GM12878 (cell line): Measurements from ENCODE around the gene ATXN2. TPM values are rescaled to one million over a fixed set of nuclear protein-coding genes. Genes with fewer than 3 reads are reported as not detected.
"Not testable (repeated sequence)": the region's sequence is repeated elsewhere in the genome, so short reads cannot be mapped to it uniquely, and the experiment has no call there.

ENCODE experiments used
- ATAC-seq: fragments of 200-7000 bp; cut with Tn5 transposase; 3 replicates; pipeline ENCODE4 v1.9.1; 2020; ENCODE audit warnings: mild to moderate bottlenecking, moderate library complexity
- BruUV-seq: library from RNA; stranded (reverse); fragments of 400-500 nt; replicated peaks from 2 replicates; lab custom pipeline; 2021; lab: Mats Ljungman, UMichigan
- CTCF ChIA-PET: fragments of 300-600 bp; sonication (Branson Sonifier 250); formaldehyde crosslinking; extraction: SDS; loops from one replicate; lab custom pipeline; 2021; ENCODE audit warnings: inconsistent platforms; lab: Yijun Ruan, JAX
- POLR2A ChIA-PET: fragments of 350-600 bp; formaldehyde crosslinking; extraction: SDS; loops from one replicate; lab custom pipeline; 2021; ENCODE audit warnings: inconsistent platforms; lab: Charles Lee
- RAD21 ChIA-PET: fragments of 300-600 bp; sonication (Branson Sonifier 250); formaldehyde crosslinking; loops from one replicate; lab custom pipeline; 2023; ENCODE audit warnings: antibody characterized with exemption; ENCODE audit not compliant: unreplicated experiment; lab: Charles Lee
- SMC1A ChIA-PET: fragments of 300-600 bp; sonication (Branson Sonifier 250); formaldehyde crosslinking; loops from one replicate; lab custom pipeline; 2023; ENCODE audit not compliant: unreplicated experiment, uncharacterized antibody; lab: Charles Lee
- DNase-seq: peaks from one replicate; pipeline ENCODE4 v3.0.0-alpha.2; 2011; ENCODE audit warnings: low read depth, low spot score
- FAIRE-seq: peaks from 3 replicates; lab custom pipeline; 2011; peaks lifted over from hg19 to GRCh38; lab: Jason Lieb, UNC
- H2AFZ ChIP-seq: 2 replicates; pipeline ENCODE4 v1.6.0; 2011; ENCODE audit warnings: low read depth, low read length, control low read depth; ENCODE audit not compliant: control insufficient read depth
- H3K27ac ChIP-seq: 2 replicates; pipeline ENCODE4 v1.5.1; 2011; ENCODE audit warnings: control low read depth; ENCODE audit not compliant: control insufficient read depth, insufficient read depth
- H3K27me3 ChIP-seq, 2 experiments: replicated peaks in 1 of 2; 2 replicates each; pipeline versions ENCODE4 v1.6.0 to v1.6.1; 2011; ENCODE audit warnings: low read length in 1 of 2; ENCODE audit not compliant: control insufficient read depth in 2 of 2, insufficient read depth in 2 of 2
- H3K36me3 ChIP-seq, 2 experiments: 2 replicates each; pipeline ENCODE4 v1.5.1; 2011; ENCODE audit warnings: low read length in 1 of 2; ENCODE audit not compliant: control insufficient read depth in 2 of 2, insufficient read depth in 2 of 2
- H3K4me1 ChIP-seq: 2 replicates; pipeline ENCODE4 v1.6.1; 2011; ENCODE audit warnings: mild to moderate bottlenecking, low read length, moderate library complexity, mixed read lengths; ENCODE audit not compliant: control insufficient read depth, insufficient read depth
- H3K4me2 ChIP-seq: 2 replicates; pipeline ENCODE4 v1.6.0; 2011; ENCODE audit warnings: control low read depth; ENCODE audit not compliant: control insufficient read depth, insufficient read depth
- H3K4me3 ChIP-seq: fragments of 200-600 bp; sonication (generic); 2 replicates; pipeline ENCODE4 v1.5.1; 2016
- H3K79me2 ChIP-seq: 2 replicates; pipeline ENCODE4 v1.6.0; 2011; ENCODE audit warnings: low read length; ENCODE audit not compliant: control insufficient read depth, insufficient read depth
- H3K9ac ChIP-seq: 2 replicates; pipeline ENCODE4 v1.8.0; 2011; ENCODE audit warnings: low read length, control low read depth, mixed read lengths; ENCODE audit not compliant: control insufficient read depth, insufficient read depth
- H3K9me3 ChIP-seq: replicated peaks from 3 replicates; pipeline ENCODE4 v1.5.1; 2011; ENCODE audit warnings: mild to moderate bottlenecking, low read length; ENCODE audit not compliant: control insufficient read depth, insufficient read depth
- H4K20me1 ChIP-seq: 2 replicates; pipeline ENCODE4 v1.6.0; 2011; ENCODE audit not compliant: control insufficient read depth, insufficient read depth
- JUNB ChIP-seq: IDR thresholded peaks from 2 replicates; pipeline ENCODE4 v1.6.1; 2016; ENCODE audit warnings: antibody characterized with exemption, mild to moderate bottlenecking
- MTA3 ChIP-seq: IDR thresholded peaks from 2 replicates; pipeline ENCODE4 v1.6.1; 2012; ENCODE audit warnings: low read length, inconsistent platforms, borderline replicate concordance
- NFIC ChIP-seq: IDR thresholded peaks from 2 replicates; pipeline ENCODE4 v1.6.1; 2012; ENCODE audit warnings: low read depth, mild to moderate bottlenecking, inconsistent platforms, low read length, moderate library complexity
- RBBP5 ChIP-seq: fragments of 200-600 bp; sonication (generic); conservative IDR thresholded peaks from 2 replicates; pipeline ENCODE4 v1.6.1; 2016
- YBX1 ChIP-seq: fragments of 450-650 bp; IDR thresholded peaks from 2 replicates; pipeline ENCODE4 v1.6.1; 2016; ENCODE audit warnings: antibody characterized with exemption
- ZNF384 ChIP-seq: IDR thresholded peaks from 2 replicates; pipeline ENCODE4 v1.6.1; 2012; ENCODE audit warnings: low read depth, mild to moderate bottlenecking, low read length, improper control_type of control experiment, borderline replicate concordance
- WGBS: methylation state at CpG from one replicate; pipeline ENCODE4 v1.1.6; 2016; ENCODE audit warnings: low lambda C conversion rate; ENCODE audit not compliant: insufficient replicate concordance, insufficient coverage; ENCODE audit errors: missing lambda C conversion rate; 5-methylcytosine and 5-hydroxymethylcytosine counted together
- in situ Hi-C: fragments of 300-500 bp; cut with MboI; formaldehyde crosslinking; loops from 9 replicates; pipeline ENCODE4 v1.14.3; 2018; ENCODE audit warnings: mixed read lengths
- intact Hi-C: fragments of 100-400 bp; cut with micrococcal nuclease; formaldehyde crosslinking; loops from one replicate; pipeline ENCODE4 v1.14.2; 2022; ENCODE audit not compliant: unreplicated experiment
- polyA plus RNA-seq, 11 experiments: library from polyadenylated mRNA; depleted of rRNA in 4 of 11; unstranded in 6 of 11; stranded (reverse) in 5 of 11; fragments of >200 nt; fragmentation: Nextera tagmentation in 4 of 11; fragmentation: Illumina TruSeq in 1 of 11; extraction: Ambion mirVana in 4 of 11; extraction: Trizol in 1 of 11; gene quantifications; 1 replicate in 1 of 11; 2 replicates in 10 of 11; pipeline versions ENCODE4 v1.2.1 to v1.2.3, GENCODE V29; 2011 to 2016; ENCODE audit warnings: inconsistent platforms in 2 of 11, missing spikeins in 2 of 11, low read depth in 1 of 11
- total RNA-seq, 4 experiments: library from RNA; depleted of rRNA in 3 of 4; stranded (reverse); fragments of >200 nt in 3 of 4; fragmentation: Illumina TruSeq in 1 of 4; extraction: Trizol in 1 of 4; gene quantifications; 2 replicates each; pipeline versions ENCODE4 v1.2.1 to v1.2.3, GENCODE V29; 2013 to 2021
- TF ChIP-seq, protein P1 (sequence below): IDR thresholded peaks from 2 replicates; pipeline ENCODE4 v1.6.1; 2011; ENCODE audit warnings: low read depth, low read length, improper control_type of control experiment, borderline replicate concordance

Gene ATXN2
- total and polyA plus RNA-seq, 10 of the 15 experiments (the other 5 are each of a cell fraction or from before 2014, with no cell fraction given): 8.8 to 31.5 (median 19.0) TPM

DNA sequence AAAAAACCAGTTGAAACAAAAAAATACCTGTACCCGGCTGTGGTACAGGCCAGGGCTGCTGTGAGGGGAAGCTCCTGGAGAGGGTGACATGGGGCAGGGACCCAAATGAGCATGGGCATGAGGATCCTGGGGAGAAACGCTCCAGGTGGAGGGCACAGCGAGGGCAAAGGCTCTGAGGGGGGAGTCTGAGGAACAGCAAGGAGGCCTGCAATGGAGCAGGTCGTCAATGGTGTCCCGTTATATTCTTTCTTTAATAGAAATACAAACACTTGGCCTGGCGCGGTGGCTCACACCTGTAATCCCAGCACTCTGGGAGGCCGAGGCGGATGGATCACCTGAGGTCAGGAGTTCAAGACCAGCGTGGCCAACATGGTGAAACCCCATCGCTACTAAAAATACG lies 1.9 kb upstream of the ATXN2 start:
- H3K27me3 ChIP-seq, H2AFZ ChIP-seq, CTCF ChIA-PET, FAIRE-seq, BruUV-seq, H3K27ac ChIP-seq, POLR2A ChIA-PET, H4K20me1 ChIP-seq, H3K4me3 ChIP-seq, in situ Hi-C loops, H3K36me3 ChIP-seq, H3K4me1 ChIP-seq, DNase-seq, H3K9ac ChIP-seq, intact Hi-C loops, SMC1A ChIA-PET, ATAC-seq, H3K9me3 ChIP-seq, H3K4me2 ChIP-seq, RAD21 ChIA-PET: not testable (repeated sequence)
- WGBS: 96% methylated on average over 12 of the region's 12 CpGs
- H3K79me2 ChIP-seq: peaks cover 36% of the 10 kb centered on the region

DNA sequence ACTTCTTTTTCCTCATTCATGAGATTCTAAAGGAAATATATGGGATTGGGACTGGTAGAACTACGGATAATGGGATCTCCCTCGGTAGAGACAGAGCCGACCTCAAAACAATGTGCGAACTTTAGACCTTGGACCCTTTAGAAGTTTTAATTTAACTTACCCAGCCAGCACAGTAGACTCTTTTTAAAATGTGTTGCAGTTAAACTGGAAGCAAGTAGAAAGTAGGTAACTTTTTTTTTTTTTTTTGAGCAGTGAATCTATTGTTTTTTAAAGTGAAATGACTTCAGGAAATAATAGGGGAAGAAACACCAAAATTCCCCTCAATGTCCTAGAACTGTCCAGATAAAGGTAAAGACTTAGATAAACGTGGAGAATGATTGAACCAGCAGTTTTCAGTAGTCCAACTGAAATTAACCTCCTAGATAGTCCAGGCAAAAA lies 1.1 kb upstream of the ATXN2 start:
- in situ Hi-C loops (no loop called here), intact Hi-C loops (no loop called here)
- RAD21 ChIA-PET: no interaction called here
- Histone ChIP-seq H3K27ac (peak overlapping the region; percentile 96), H3K9me3 (no peaks in the 10 kb centered on the region), H3K4me3 (peak overlapping the region; percentile 82), H3K36me3 (no peaks in the 10 kb centered on the region), H3K27me3 (no peaks in the 10 kb centered on the region), H3K4me2 (peak overlapping the region; percentile 79), H3K9ac (peak overlapping the region; percentile 74), H2AFZ (peak overlapping the region; percentile 88), H3K4me1 (no peaks in the 10 kb centered on the region), H3K79me2 (peaks cover 43% of the 10 kb centered on the region)
- POLR2A ChIA-PET: no interaction called here
- DNase-seq (no peak), FAIRE-seq (no peak), ATAC-seq (no peak)
- SMC1A ChIA-PET: no interaction called here
- no TSS peak for BruUV-seq
- under 1% methylated on average over 5 of the region's 5 CpGs for WGBS
- CTCF ChIA-PET: no interaction called here
- peak; percentile 54 for TF ChIP-seq ZNF384
- no peak for TF ChIP-seq YBX1
- peak; percentile 83; the same call in 1 of the 2 replicates for TF ChIP-seq MTA3
- TF ChIP-seq, protein P1, sequence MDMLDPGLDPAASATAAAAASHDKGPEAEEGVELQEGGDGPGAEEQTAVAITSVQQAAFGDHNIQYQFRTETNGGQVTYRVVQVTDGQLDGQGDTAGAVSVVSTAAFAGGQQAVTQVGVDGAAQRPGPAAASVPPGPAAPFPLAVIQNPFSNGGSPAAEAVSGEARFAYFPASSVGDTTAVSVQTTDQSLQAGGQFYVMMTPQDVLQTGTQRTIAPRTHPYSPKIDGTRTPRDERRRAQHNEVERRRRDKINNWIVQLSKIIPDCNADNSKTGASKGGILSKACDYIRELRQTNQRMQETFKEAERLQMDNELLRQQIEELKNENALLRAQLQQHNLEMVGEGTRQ: no peak
- no peak for TF ChIP-seq NFIC
- TF ChIP-seq JUNB: no peak
- TF ChIP-seq RBBP5: no peak
- TF ChIP-seq, all 136 proteins: peak for 2
- no peaks in the 10 kb centered on the region for H4K20me1 ChIP-seq
